ENCODE results near the gene FGGY.
"Not testable (repeated sequence)": the region's sequence is repeated elsewhere in the genome, so short reads cannot be mapped to it uniquely, and the experiment has no call there.

Gene FGGY

DNA sequence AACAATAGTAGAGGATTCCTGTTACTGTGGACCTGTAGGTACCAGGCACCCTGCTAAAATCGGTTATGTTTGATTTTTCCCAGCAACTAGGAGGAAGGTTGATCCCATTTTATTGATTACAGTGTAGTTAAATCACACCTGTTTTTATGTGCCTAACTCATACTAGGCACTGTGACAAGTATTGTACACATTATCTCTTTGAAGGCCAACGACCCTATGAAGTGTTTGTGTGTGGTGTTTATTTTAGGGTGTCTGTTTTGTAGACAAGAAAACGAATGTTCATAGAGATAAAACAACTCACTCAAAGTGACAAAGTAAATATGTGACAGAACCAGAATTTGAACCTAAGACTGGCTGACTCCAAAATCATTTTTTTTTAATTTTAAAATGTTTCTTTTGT lies 49.5 kb downstream of the FGGY start:
- H3K27me3 ChIP-seq: no peaks in the 10 kb centered on the region
- no peaks in the 10 kb centered on the region for H3K36me3 ChIP-seq
- no peaks in the 10 kb centered on the region for H3K9me3 ChIP-seq
- H3K4me3 ChIP-seq (ENCODE audit: low read depth, low read length): no peak overlapping the region
- no peak for DNase-seq
- no peaks in the 10 kb centered on the region for H3K4me1 ChIP-seq
- TF ChIP-seq, protein P1, sequence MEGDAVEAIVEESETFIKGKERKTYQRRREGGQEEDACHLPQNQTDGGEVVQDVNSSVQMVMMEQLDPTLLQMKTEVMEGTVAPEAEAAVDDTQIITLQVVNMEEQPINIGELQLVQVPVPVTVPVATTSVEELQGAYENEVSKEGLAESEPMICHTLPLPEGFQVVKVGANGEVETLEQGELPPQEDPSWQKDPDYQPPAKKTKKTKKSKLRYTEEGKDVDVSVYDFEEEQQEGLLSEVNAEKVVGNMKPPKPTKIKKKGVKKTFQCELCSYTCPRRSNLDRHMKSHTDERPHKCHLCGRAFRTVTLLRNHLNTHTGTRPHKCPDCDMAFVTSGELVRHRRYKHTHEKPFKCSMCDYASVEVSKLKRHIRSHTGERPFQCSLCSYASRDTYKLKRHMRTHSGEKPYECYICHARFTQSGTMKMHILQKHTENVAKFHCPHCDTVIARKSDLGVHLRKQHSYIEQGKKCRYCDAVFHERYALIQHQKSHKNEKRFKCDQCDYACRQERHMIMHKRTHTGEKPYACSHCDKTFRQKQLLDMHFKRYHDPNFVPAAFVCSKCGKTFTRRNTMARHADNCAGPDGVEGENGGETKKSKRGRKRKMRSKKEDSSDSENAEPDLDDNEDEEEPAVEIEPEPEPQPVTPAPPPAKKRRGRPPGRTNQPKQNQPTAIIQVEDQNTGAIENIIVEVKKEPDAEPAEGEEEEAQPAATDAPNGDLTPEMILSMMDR (IDR thresholded peaks at IDR 0.05; ENCODE audit: low read depth, low read length): no peak

DNA sequence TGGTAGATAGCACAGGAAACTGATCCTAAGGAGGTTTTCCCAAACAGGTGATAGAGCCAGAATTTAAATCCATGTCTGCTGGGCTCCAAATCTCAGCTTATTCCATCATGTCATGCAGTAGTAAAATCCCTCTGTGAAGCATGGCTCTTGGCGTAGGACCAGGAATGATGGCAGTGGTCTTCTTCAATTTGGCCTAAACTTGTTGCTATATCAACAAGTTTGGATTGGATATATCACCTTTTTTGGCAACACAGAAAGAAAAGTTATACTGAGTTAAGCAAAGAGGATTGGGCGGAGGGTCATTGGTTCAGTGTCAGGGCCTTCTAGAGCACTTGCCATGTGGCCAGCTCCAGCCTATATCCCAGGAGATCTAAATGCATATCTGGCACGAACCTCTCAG lies 52.2 kb downstream of the FGGY start:
- H3K27me3 ChIP-seq: no peaks in the 10 kb centered on the region
- no peak overlapping the region for H3K4me3 ChIP-seq (ENCODE audit: low read depth, low read length)
- TF ChIP-seq, protein P1 (IDR thresholded peaks at IDR 0.05; ENCODE audit: low read depth, low read length): no peak
- DNase-seq: no peak
- no peaks in the 10 kb centered on the region for H3K4me1 ChIP-seq
- H3K9me3 ChIP-seq: no peaks in the 10 kb centered on the region
- H3K36me3 ChIP-seq: no peaks in the 10 kb centered on the region

DNA sequence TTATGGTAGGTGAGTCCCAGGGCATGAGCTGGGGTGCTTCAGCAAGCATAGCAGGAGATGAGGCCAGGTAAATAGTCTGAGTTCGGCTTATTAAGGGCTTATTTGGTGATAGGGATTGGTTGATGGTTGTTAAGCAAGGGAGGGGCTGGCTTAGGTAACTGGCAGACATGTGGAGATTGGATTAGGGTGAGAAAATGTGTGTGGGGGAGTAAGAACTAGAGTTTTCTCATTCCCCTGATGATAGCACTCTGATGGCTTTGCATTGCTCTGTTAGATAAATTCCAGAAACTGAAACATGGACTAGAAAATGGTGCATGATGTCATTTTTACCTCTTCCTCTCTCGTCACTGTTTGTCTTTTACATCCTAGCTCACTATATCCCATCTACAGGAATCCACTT lies 53.6 kb downstream of the FGGY start:
- DNase-seq: no peak

DNA sequence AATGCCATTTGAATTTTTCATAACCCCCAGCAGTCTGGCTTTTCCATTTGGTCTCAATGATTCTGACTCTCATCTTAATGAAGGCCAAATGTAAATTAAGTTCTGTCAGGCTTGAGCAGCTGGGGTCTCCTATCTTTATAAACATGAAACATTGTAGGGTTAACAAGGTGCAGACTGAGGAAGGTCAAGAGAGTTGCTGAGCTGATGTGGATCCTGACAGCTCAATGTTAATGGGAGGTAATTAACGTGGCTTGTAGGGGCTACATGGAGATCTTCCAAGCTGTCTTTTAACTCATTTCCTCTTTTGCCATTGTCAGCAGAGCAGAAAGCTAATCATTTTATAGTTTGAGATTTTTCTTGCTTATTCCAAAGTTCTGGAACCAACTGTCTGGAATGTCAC lies 55.2 kb downstream of the FGGY start:
- TF ChIP-seq, protein P1 (IDR thresholded peaks at IDR 0.05; ENCODE audit: low read depth, low read length): no peak
- no peak overlapping the region for H3K4me3 ChIP-seq (ENCODE audit: low read depth, low read length)

More for the DNA sequence above, 53.6 kb downstream of the FGGY start:
- Histone ChIP-seq H3K4me3 (ENCODE audit: low read depth, low read length) (no peak overlapping the region), H3K4me1 (no peaks in the 10 kb centered on the region), H3K9me3 (no peaks in the 10 kb centered on the region), H3K27me3 (no peaks in the 10 kb centered on the region), H3K36me3 (no peaks in the 10 kb centered on the region)
- TF ChIP-seq, protein P1 (IDR thresholded peaks at IDR 0.05; ENCODE audit: low read depth, low read length): no peak

DNA sequence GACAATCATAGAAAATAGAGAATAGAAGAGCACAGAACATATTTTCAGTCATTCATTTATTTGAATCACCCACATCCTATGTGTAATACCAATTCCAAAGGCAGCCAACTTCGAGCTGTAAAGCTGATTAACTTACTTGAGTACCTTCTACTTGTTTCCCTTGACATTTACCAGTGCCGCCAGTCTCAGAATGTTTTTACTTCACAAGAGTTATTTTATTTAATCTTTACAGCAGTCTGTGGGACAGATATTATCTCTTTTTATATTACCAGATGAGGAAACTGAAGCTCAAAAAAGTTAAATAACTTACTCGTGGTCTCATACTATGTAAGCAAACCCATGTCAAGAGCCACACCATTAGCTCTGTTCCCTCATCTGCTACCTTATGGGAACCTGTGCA lies 56.6 kb downstream of the FGGY start:
- H3K9me3 ChIP-seq: no peaks in the 10 kb centered on the region
- TF ChIP-seq, protein P1 (IDR thresholded peaks at IDR 0.05; ENCODE audit: low read depth, low read length): no peak
- H3K36me3 ChIP-seq: no peaks in the 10 kb centered on the region
- H3K4me3 ChIP-seq (ENCODE audit: low read depth, low read length): no peak overlapping the region
- H3K4me1 ChIP-seq: no peaks in the 10 kb centered on the region
- no peak for DNase-seq
- H3K27me3 ChIP-seq: no peaks in the 10 kb centered on the region

More for the DNA sequence above, 55.2 kb downstream of the FGGY start:
- Histone ChIP-seq H3K4me1 (no peaks in the 10 kb centered on the region), H3K27me3 (no peaks in the 10 kb centered on the region), H3K36me3 (no peaks in the 10 kb centered on the region), H3K9me3 (no peaks in the 10 kb centered on the region)
- no peak for DNase-seq

DNA sequence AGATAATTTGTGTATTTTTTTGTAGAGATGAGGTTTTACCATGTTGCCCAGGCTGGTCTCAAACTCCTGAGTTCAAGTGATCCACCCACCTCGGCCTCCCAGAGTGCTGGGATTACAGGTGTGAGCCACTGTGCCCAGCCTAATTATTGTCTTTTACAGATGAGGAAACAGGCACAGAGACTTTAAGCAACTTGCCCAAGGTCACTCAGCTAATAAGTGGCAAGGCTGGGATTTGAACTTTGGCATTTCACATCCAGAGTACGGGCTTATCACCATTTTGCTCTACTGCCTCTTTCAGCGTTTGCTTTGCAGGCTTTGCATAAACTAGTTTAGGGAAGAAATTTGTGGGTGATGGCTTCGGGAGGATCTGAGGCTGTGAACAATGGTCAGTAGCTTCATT lies 57.3 kb downstream of the FGGY start:
- H3K9me3 ChIP-seq; H3K36me3 ChIP-seq; H3K4me1 ChIP-seq; H3K27me3 ChIP-seq; DNase-seq; H3K4me3 ChIP-seq (ENCODE audit: low read depth, low read length): not testable (repeated sequence)
